KOPT-K1 (cell line): ENCODE data around the gene RPA4.

Experiments used
- H3K27ac ChIP-seq: fragments of 200-600 bp; sonication (generic); 2 replicates; pipeline ENCODE4 v1.5.1; 2016; ENCODE audit warnings: antibody characterized with exemption, mild to moderate bottlenecking, low read depth, low read length; ENCODE audit not compliant: poor library complexity, severe bottlenecking
- H3K36me3 ChIP-seq: fragments of 200-600 bp; sonication (generic); 2 replicates; pipeline ENCODE4 v1.5.1; 2017; ENCODE audit warnings: antibody characterized with exemption, mild to moderate bottlenecking, low read length, moderate library complexity; ENCODE audit not compliant: insufficient read depth
- H3K9me3 ChIP-seq: fragments of 200-600 bp; sonication (generic); 2 replicates; pipeline ENCODE4 v1.5.1; 2017; ENCODE audit warnings: antibody characterized with exemption, low read length, mild to moderate bottlenecking; ENCODE audit not compliant: insufficient read depth, poor library complexity, severe bottlenecking

RPA4 gene

DNA sequence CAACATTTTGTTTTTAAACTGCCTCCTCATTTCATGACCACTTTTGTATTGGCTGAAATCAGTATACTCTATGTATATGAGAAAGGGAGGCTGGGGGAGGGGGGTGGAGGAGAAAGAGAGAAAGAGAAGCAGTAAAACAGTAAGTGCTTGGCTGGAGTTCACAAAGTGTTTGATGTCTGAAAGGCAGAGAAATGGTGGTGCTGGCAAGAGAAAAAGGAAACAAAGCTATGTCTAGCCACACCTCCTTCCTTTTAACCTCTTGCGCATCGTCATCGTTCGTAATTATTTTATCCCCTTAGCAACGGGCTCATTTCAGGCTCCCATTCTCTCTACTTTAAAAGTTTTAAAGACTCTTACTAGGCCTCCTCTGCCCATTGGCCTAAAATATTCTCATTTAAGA lies 25.6 kb downstream of the RPA4 start:
- Histone ChIP-seq H3K27ac (no peak overlapping the region), H3K9me3 (no peaks in the 10 kb centered on the region), H3K36me3 (no peaks in the 10 kb centered on the region)

GRCh38 chrX:96918864-96919263 lies 35.2 kb downstream of the RPA4 start:
- Histone ChIP-seq H3K27ac (no peak overlapping the region), H3K36me3 (no peaks in the 10 kb centered on the region), H3K9me3 (no peaks in the 10 kb centered on the region)

DNA sequence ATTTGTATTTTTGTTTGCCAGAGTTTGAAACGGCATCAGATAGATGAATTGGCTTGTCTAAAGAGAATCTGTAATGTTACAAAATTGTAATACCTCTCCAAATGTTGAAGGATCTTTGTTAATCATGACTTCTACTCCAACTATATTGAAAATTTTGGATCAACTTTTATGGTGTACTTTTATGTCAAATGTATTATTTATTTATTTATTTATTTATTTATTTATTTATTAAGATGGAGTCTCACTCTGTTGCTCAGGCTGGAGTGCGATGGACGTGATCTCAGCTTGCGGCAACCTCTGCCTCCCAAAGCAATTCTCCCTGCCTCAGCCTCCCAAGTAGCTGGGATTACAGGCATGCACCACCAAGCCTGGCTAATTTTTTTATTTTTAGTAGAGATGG lies 36.0 kb downstream of the RPA4 start:
- Histone ChIP-seq H3K27ac (no peak overlapping the region), H3K36me3 (no peaks in the 10 kb centered on the region), H3K9me3 (no peaks in the 10 kb centered on the region)

DNA sequence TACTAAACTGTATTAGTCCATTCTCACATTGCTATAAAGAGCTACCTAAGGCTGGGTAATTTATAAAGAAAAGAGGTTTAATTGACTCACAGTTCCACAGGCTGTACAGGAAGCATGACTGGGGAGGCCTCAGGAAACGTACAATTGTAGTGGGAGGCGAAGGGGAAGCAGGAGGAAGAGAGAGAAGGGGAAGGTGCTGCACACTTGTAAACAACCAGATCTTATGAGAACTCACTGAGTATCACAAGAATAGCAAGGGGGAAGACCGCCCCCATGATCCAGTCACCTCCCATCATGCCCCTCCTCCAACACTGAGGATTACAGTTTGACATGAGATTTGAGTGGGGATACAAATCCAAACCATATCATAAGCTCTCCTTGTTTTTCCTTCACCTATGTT lies 40.9 kb downstream of the RPA4 start:
- Histone ChIP-seq H3K36me3 (no peaks in the 10 kb centered on the region), H3K27ac (no peak overlapping the region), H3K9me3 (no peaks in the 10 kb centered on the region)

GRCh38 chrX:96929036-96929435 lies 45.3 kb downstream of the RPA4 start:
- Histone ChIP-seq H3K36me3 (no peaks in the 10 kb centered on the region), H3K9me3 (no peaks in the 10 kb centered on the region), H3K27ac (no peak overlapping the region)
